Iris pigment epithelial cell (primary cell): ENCODE measurements around the gene FUT8.
A peak's percentile ranks its signal among the peaks of the same experiment; 100 is the strongest.

ENCODE experiments used
- DNase-seq: peaks from one replicate; pipeline ENCODE4 v3.0.0-alpha.2; 2011; ENCODE audit warnings: low read depth

FUT8 gene

DNA sequence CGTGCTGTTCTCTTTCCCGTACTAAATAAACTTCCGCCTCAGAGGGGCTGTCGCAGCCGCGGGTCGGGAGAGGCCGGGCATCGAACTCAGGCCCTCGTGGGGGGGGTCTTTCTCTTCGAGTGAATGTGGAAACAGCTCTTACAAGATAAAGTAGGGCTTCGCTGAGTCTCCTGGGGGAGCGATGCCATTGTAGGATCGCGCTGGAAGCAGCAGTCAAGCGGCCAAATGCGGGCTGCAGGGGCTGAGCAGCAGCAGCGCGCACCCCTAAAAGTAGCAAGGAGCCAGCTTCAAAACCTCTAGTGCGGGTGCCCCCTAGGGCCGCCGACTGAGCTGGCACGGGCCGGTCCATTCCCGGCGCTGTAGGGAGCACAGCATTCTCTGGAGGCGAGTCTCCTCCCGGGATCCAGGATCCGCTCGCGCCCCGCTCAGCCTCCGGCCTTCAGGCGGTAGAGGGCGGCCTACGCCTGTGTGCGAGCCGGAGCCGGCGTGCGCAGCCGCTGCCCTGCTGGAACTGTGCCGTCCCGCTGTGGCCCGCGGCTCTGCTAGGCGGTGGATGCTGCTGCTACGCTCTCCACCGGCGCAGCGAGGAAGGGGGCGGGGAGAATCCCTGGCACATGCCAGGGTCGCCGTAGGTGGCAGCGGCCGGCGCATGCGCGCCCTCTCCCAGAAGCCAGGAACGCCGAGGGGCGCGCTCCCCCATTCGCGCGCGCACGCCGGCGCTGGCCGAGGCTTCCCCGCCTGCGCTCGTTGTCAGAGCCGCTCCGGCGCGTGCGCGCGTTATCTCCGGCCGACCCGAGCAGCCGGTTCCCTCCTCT lies at the start of gene FUT8:
Gene FUT8 (plus strand): TSS at position 699 of the 815 bp plus-strand sequence. CDS start 148,834 bp downstream, outside the sequence.
- peak; percentile 94 for DNase-seq

- DNase-seq: no peak
Observed at GRCh38 chr14:65366802-65367565, 45.5 kb upstream of the FUT8 start.

- DNase-seq: no peak
Observed at GRCh38 chr14:65369560-65369959, 43.0 kb upstream of the FUT8 start.

DNA sequence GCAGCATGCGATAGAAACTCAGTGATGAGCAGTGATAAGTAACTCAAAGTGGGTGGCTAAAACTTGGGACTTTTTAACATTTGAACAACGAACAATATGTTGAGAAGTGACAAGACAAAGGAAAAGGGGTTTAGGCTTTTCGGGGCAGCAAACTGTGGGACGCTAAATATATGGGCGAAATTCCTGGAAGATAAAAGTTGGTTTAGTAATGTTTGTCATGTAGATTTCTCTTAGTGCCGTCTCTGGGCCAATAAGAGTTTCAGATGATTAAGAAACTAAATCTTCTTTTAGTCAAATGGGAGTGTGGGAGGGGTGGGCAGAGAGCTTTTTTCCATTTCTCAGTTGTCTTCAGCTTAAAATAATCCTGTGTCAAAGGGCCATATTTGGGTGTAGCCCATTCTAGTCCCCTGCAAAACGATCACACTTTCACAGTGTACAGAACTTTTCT lies 41.7 kb upstream of the FUT8 start:
- DNase-seq: no peak

DNA sequence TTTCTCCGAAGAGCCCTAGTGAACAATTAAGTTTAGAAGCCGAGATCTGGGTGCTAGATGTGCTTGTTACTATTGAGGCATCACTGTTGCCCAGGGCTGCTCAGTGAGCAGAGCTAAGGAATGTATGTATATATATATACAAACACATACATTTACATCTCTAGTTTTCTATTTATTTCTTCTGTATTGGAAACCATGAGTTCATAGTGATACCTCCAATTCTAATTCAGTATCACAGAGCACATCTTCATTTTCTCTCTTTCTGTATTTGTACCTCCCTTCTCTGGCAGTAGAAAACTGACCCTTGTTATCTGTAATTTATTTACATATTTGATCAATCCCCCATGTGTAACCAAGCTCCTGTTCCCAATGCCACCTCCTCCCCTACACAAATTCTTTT lies 40.7 kb upstream of the FUT8 start:
- no peak for DNase-seq

- DNase-seq: no peak
Observed at GRCh38 chr14:65373016-65373670, 39.4 kb upstream of the FUT8 start.

DNA sequence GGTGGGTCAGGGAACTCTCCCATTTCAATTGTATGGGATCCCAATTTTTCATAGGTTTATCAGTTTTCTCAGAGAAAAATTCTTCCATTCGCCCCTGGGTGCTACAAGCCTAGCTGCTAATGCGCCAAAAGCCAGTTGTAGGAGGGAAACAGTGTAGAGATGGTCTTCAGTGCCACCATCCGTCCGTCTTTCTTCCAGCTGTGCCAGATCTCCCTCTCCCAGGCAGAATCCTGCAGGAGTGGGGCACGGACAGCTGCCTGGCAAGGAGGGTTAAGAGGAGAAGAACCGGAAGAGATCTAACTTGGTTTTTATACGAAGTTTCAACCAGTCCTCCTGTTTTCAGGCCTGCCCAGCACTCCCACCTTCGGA lies 38.9 kb upstream of the FUT8 start:
- no peak for DNase-seq

DNA sequence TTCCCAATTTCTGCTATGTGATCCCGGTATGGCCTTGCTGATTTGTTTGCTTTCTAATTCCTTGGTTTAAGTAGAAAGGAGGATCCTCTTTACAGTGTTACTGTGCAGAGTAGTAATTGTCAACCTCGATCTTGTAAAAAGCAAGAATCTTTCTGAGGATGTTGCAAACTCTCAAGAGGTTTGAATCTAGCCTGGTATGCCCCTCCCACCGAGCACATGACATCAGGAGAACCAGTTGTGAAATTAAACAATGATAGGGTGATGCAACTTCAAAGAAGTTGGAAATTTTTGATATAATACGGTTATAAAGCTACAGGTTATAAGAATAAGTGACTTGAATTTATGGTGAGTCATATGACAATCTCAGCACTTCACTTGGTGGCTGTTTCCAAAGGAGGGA lies 35.0 kb upstream of the FUT8 start:
- DNase-seq: peak; percentile 39

DNA sequence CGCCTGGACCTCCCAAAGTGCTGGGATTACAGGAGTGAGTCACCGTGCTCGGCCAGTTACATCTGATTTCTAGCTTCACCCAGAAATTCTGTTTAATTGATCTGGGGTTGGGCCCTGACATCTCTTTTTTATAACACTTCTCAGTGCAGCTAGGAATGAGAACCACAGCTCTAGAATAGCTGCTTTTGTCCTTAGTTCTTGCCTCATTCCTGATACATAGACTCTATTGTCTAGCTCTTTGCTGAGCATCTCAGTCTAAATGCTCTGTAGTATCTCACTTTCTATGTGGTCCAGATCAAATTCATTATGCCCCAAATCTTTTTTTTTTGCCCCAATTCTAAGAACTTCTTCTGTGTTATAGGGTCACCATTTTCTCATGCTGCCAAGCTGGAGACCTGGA lies 29.9 kb upstream of the FUT8 start:
- no peak for DNase-seq

- no peak for DNase-seq
Observed at GRCh38 chr14:65387171-65387570, 25.4 kb upstream of the FUT8 start.

DNA sequence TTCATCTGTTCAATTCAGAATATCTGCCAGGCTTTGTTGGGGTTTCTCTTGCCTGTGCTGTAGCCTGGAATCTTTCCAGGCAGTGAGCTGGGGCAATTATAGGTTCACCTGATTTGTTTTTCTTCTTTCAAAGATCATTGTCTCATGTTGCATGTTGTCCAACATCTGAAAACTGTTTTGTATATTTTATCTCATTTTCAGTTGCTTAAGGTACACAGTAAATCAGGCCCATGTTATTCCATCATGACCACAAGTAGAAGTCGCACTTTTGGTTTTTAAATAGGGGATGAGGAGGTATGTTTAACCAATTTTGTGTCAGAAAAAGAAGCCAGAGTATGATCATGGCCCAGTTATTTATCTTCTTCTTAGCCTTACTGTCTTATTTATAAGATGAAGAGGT lies 24.9 kb upstream of the FUT8 start:
- no peak for DNase-seq

- no peak for DNase-seq
Observed at GRCh38 chr14:65392296-65392695, 20.2 kb upstream of the FUT8 start.

- DNase-seq: no peak
Observed at GRCh38 chr14:65396082-65396910, 16.2 kb upstream of the FUT8 start.

DNA sequence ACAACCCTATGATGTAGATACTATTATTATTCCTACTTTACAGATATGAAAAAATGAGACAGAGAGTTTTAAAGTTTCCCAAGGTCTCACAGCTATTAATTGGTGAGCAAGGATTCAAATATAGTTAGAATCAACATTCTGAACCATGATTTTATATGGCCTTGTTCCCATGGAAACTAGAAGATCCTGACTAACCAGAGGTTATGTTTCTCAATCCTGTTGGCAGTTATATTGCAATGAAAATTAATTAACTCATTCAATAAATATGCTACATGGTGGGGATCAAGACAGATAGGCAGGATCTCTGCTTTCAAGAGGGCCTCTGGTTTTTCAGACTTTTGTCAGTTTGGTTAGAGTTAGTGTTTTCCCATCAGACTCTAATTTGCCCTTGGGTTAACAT lies 9.3 kb upstream of the FUT8 start:
- peak; percentile 52 for DNase-seq

- no peak for DNase-seq
Observed at GRCh38 chr14:65408113-65408512, 4.4 kb upstream of the FUT8 start.

DNA sequence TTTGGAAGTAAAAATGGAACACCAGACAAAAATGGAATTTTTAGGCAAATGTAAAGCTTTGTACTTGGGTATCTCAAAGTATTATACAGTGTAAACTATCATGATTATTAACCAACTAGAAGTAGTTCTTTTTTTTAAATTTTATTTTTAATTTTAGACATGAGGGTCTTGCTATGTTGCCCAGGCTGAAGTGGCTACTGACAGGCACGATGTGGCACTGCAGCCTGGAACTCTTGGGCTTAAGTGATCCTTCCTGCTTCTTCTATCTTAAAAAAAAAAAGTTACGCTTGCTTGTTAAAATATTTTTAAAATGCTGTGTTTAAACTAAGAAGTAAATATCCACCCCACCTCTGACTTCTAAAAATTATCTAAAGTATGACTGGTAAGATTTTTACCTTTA lies 1.9 kb upstream of the FUT8 start:
- DNase-seq: no peak

GRCh38 chr14:65411656-65412031 lies 886 bp upstream of the FUT8 start:
- peak; percentile 92 for DNase-seq

DNA sequence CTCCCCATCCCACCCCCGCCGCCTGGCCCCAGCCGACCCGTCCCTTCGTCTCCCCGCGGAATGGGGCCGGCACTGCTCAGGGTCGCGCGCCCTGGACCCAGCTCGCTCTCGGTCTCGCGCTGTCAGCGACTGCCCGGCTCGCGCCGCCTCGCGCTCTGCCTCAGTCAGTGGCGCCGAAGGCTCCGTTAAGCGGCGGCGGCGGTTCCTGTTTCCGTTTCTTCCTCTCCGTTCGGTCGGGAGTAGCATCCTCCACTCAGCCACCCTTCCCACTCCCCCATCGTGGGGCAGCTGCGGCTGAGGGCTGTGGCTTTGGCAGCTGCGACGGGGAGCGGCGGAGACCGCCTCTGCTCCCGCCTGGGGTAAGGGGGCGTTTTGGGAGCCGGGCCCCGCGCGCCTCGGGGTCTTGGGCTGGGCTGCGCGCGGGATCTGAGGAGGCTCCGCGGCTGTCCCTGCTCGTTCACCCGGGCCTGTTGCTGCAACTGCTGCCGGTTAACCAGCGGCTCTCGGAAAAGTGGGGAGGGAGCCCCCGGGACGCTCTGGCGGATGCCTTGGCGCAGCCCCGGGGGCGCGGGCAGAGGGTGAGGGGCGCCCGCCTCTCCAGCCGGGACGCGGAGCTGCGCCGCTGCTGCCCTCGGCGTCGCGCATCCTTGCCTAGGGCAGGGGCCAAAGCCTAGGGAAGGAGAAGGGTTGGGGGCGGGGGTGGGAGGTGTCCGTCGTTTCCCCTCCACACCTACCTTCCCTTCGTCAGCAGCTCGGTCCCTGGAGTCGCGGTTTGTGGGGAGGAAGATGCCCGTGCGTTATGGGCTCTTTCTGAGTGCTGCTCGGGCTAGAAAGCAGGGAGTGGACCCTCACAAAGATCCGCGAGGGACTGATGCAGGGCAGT lies 567 bp downstream of the FUT8 start:
- peak; percentile 82 for DNase-seq

GRCh38 chr14:65413739-65414045 lies 1.2 kb downstream of the FUT8 start:
- DNase-seq: no peak

DNA sequence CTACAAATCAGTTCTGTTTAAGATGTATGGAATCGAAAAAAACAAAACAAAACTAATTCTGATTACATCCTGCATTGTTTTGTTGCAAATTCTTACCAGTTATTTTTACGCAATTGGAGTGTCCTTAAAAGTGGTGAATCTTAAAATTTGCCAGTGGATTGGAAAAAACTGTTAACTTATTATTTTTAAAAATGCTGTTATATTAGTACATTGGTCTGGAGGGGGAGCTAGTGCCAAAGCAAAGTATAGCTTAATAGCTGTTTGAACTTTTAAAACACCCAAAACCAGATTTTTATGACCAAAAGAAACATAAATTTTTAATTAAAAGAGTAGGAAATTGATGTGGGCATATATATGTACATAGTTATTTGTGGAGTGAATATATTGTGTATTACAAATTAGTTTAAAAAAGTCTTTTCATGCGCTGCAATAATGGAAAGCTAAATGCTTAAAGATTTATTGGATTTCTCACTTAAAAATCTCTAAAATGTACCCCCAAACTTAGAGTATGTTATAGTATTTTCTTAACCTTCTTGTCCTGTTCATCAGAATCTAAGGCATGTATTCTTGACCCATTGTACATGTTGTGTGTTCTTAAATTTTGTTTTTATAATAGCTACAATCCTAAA lies 2.5 kb downstream of the FUT8 start:
- DNase-seq: peak; percentile 48

DNA sequence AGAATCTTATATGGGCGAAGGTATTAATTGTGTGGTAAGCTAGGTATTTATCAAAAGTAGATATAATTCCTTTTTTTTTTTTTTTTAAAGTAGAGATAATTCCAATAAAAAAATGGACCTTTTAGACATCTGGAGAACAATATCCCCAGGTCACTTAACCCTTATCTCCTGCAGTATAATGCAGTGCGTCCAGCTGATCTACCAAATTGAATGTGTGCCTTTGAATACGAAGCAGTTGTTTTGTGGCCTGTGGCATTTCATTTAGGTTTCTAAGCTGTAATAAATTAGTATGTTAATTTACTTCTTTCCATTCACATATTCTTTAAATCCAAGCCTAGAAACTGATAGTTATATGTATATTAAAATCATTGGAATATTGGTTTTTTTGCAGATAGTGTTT lies 3.1 kb downstream of the FUT8 start:
- no peak for DNase-seq
